BE2C (cell line): ENCODE measurements around the gene THAP4.

ENCODE experiments used
- DNase-seq: peaks from one replicate; pipeline ENCODE4 v3.0.0-alpha.2; 2020
- H3K27me3 ChIP-seq: fragments of 250-450 bp; sonication (Bioruptor Pico); 2 replicates; pipeline ENCODE4 v1.5.1; 2020; ENCODE audit warnings: mild to moderate bottlenecking
- H3K36me3 ChIP-seq: fragments of 250-450 bp; sonication (Bioruptor Pico); 2 replicates; pipeline ENCODE4 v1.5.1; 2020; ENCODE audit warnings: mild to moderate bottlenecking
- H3K4me1 ChIP-seq: fragments of 250-450 bp; sonication (Bioruptor Pico); 2 replicates; pipeline ENCODE4 v1.5.1; 2020
- H3K4me3 ChIP-seq: 2 replicates; pipeline ENCODE4 v1.5.1; 2011; ENCODE audit warnings: low read depth, low read length
- H3K9me3 ChIP-seq: fragments of 250-450 bp; sonication (Bioruptor Pico); 2 replicates; pipeline ENCODE4 v1.5.1; 2020
- TF ChIP-seq, protein P1 (sequence below): IDR thresholded peaks from 2 replicates; pipeline ENCODE4 v1.5.1; 2012; ENCODE audit warnings: mild to moderate bottlenecking, low read depth, low read length

The THAP4 gene

DNA sequence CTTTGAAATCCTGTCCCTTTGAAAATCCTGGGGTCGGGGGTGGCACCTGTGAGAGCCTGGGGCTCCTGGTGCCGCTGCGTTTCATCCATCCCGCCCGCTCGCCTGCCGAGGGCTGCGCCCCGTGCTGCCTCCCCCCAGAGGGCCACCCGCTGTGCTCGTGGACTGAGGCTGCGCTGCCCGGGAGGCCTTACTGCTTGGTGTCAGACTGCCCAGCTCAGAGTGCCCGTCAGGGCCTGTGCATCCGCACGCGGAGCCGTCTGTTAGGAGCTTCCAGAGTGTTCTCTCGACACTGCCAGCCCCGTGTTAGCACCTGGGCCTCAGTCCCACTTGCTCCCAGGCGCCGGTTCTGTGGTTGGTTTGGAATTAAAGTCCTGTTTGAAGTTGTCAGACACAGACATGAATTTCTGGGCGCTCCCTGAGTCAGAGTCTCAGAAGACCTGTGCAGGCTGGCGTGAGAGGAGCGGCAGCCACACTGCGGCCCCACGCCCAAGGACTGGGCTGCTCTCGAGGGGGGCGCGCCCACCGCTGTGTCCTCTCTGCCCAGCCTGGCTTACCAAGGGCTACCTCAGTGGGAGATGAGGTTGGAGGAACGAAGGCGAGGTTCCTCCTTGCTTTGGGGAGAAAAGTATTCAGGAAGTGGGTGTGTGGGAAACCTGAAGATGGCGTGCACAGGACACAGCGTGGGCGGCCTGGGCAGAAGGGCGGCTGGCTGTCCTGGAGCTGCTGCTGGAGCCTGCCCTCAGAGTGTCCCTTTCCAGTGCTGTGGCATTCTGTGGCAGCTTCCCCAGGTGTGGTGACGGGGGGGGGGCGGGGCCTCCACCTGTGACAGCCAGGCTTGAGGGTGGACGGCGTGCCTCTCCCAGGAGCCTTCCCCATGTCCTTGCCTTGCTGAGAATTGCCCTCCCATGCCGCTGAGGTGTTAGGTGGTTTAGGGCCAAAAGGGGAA, 35.6 kb upstream of the THAP4 start:
- Histone ChIP-seq H3K36me3 (peaks cover 69% of the 10 kb centered on the region), H3K4me3 (no peak overlapping the region), H3K9me3 (no peaks in the 10 kb centered on the region), H3K4me1 (no peaks in the 10 kb centered on the region), H3K27me3 (no peaks in the 10 kb centered on the region)
- TF ChIP-seq, protein P1, sequence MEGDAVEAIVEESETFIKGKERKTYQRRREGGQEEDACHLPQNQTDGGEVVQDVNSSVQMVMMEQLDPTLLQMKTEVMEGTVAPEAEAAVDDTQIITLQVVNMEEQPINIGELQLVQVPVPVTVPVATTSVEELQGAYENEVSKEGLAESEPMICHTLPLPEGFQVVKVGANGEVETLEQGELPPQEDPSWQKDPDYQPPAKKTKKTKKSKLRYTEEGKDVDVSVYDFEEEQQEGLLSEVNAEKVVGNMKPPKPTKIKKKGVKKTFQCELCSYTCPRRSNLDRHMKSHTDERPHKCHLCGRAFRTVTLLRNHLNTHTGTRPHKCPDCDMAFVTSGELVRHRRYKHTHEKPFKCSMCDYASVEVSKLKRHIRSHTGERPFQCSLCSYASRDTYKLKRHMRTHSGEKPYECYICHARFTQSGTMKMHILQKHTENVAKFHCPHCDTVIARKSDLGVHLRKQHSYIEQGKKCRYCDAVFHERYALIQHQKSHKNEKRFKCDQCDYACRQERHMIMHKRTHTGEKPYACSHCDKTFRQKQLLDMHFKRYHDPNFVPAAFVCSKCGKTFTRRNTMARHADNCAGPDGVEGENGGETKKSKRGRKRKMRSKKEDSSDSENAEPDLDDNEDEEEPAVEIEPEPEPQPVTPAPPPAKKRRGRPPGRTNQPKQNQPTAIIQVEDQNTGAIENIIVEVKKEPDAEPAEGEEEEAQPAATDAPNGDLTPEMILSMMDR: no peak
- no peak for DNase-seq

DNA sequence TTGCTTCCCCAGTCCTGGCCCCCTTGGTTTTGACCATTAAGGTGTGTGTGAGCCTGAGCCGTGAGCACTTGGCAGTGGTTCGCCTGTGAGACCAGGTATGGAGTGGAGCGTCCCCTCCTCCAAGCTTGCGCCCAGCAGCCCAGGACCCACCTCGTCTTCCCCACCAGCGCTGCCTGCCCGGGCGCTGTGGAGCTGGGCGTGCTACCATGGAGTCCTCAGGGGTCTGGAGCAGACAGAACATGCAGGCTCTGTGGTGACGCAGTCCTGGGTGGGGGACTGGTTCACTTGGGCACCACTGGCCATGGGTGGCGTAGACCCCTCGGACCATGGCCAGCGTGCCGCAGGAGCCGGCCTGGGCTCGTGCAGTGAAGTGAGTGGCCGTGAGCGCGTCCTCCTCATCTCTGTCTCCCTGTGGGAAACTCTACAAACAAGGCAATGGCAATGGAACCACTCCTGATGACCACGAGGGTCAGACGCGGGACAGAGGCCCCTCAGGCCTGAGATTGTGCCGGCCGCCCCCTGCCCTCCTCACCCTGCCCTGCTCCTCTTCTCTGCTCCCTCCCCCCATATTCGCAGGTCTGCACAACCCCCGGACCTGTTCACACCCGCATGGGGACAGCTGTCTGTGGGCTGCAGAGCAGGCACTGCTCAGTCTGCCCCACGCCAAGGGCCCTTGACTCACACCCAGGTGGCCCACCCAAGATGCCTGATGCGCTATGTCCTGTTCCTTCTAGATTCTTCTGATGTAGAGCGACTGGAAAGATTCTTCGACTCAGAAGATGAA, 34.7 kb upstream of the THAP4 start:
- peaks cover 5% of the 10 kb centered on the region for H3K4me1 ChIP-seq
- H3K9me3 ChIP-seq: no peaks in the 10 kb centered on the region
- peaks cover 69% of the 10 kb centered on the region for H3K36me3 ChIP-seq
- no peak for DNase-seq
- TF ChIP-seq, protein P1: no peak
- H3K4me3 ChIP-seq: no peak overlapping the region
- H3K27me3 ChIP-seq: no peaks in the 10 kb centered on the region

DNA sequence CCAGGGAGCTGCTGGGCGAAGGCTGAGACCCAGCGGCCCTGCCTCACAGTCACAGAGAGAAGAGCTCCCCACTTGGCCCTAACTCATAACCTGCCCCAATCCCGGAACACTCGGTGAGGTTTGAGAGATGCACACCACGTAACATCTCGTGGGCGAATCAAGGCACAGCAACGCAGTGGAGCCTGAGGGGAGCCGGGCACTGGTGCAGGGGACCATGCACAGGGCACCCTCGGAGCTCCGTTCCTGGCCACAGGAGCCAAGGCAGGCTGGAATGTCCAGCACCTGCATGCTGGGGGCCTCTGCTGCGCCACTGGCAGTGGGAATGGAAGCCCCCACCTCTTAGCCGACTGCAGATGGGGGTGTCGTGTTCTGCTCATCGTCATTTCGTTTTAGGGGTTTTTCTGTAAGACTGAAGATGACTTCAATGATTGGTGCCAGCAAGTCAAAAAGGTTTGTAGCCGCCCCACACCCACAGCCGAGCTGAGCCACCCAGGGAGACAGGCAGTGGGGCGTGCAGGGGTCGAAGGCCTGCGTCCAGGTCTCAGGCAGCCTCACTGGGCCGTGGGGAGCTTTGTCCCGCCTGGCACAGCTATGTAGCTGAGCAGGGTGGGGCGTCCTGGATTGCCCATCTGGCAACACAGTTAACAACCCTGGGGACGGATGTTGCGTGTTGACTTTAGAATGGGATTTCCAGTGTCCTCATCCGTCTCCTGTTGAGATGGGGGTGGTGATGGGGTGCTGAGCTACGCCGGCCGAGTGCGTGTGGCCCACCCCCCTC, 33.6 kb upstream of the THAP4 start:
- no peaks in the 10 kb centered on the region for H3K27me3 ChIP-seq
- TF ChIP-seq, protein P1: no peak
- H3K4me1 ChIP-seq: peaks cover 14% of the 10 kb centered on the region
- no peaks in the 10 kb centered on the region for H3K9me3 ChIP-seq
- DNase-seq: no peak
- peaks cover 59% of the 10 kb centered on the region for H3K36me3 ChIP-seq
- no peak overlapping the region for H3K4me3 ChIP-seq

DNA sequence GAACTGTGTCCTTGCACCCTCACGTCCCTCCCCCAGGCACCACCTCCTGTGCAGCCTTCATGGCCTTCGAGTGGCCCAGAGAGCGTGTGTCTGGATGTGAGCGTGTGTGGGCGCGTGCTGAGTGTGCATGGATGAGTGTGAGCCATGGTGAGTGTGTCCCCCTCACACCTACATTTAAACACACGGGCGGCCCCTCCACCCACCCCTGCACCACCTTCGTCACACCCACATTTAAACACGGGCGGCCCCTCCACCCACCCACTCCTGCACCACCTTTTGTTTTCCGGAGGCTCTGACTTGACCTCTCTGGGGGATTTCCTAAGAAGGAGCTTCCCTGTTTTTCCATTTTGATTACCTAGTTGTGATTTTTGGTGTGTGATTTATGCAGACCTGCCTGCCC, 31.9 kb upstream of the THAP4 start:
- Histone ChIP-seq H3K27me3 (no peaks in the 10 kb centered on the region), H3K4me1 (peaks cover 18% of the 10 kb centered on the region), H3K36me3 (peaks cover 46% of the 10 kb centered on the region), H3K9me3 (no peaks in the 10 kb centered on the region), H3K4me3 (no peak overlapping the region)
- no peak for DNase-seq
- TF ChIP-seq, protein P1: no peak

DNA sequence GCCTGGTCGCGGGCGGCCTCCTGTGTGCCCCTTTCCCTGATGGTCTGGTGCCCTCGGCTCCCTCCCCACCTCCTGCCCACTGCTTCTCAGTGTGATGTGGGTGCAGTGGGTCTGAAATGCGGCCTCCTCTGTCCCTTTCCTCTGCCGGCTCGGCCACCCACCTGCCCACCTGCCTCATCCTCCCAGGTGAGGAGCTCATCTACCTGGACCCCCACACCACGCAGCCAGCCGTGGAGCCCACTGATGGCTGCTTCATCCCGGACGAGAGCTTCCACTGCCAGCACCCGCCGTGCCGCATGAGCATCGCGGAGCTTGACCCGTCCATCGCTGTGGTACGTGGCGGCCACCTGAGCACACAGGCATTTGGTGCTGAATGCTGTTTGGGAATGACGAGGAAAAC, 31.4 kb upstream of the THAP4 start:
- DNase-seq: no peak
- Histone ChIP-seq H3K9me3 (no peaks in the 10 kb centered on the region), H3K4me3 (no peak overlapping the region), H3K4me1 (peaks cover 18% of the 10 kb centered on the region), H3K36me3 (peaks cover 45% of the 10 kb centered on the region), H3K27me3 (no peaks in the 10 kb centered on the region)
- TF ChIP-seq, protein P1: no peak
